HG02610 (cell line): Measurements from ENCODE around the gene HDAC7.

Experiments used
- ATAC-seq: cut with Tn5 transposase; IDR thresholded peaks from one replicate; pipeline ENCODE4 v1.9.1; 2021; ENCODE audit warnings: mild to moderate bottlenecking, moderate library complexity; ENCODE audit not compliant: unreplicated experiment

The HDAC7 gene

GRCh38 chr12:47819896-47820630 lies at the start of gene HDAC7:
Gene HDAC7, minus strand, starts transcription at chr12:47819903. Its CDS starts 118 bp downstream, at chr12:47819785.
- ATAC-seq = peak; percentile 33

GRCh38 chr12:47868552-47869031 lies 48.9 kb upstream of the HDAC7 start:
- peak; percentile 54 for ATAC-seq

DNA sequence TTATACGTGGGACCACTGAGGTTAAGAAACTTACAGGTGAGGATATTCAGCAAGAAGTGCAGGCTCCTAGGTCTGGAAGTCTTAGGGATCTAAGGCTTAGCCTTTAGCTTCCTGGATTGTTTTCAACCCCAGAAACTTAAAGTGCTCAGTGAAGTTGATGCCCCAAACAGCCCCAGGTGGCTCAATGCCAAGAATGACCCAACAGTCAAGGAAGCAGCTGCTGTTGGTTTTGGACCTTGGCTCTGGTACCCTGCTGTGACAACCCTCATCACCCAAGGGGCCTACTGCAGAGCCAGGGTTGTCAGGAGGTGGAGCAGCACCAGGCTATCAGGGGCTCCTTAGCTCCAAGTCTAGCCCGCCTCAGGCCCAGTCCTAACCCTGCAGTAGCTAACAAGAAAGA lies 48.3 kb upstream of the HDAC7 start:
- peak; percentile 6 for ATAC-seq

- ATAC-seq = no peak
Measured at GRCh38 chr12:47867495-47867941, 47.8 kb upstream of the HDAC7 start.

DNA sequence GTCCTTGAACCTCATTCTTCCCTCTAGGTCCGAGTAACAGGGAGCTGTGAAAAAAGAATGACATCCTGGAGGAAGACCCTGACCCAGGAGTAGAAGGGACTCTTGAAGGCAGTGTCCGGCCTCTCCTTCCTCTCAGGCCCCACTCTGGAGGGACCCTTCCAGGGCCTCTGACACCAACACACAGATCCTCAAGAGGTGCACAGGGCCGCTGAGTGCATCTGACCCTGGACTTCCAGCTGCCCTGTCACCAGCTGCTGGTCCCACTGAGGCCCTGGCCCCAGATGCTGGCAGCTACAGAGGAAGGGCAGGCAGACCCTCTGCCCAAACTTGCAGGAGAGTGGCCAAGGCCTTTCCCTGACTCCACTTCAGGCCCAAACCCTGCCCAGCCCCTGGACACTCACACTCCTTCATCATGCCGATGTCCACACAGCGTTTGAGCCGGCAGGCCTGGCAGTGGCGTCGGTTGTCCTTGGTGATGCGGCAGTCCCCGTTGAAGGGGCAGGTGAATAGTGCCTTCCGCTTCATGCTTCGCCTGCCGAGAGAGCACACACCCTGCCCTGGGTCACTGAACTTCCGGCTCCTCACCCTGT lies 45.0 kb upstream of the HDAC7 start:
- no peak for ATAC-seq

DNA sequence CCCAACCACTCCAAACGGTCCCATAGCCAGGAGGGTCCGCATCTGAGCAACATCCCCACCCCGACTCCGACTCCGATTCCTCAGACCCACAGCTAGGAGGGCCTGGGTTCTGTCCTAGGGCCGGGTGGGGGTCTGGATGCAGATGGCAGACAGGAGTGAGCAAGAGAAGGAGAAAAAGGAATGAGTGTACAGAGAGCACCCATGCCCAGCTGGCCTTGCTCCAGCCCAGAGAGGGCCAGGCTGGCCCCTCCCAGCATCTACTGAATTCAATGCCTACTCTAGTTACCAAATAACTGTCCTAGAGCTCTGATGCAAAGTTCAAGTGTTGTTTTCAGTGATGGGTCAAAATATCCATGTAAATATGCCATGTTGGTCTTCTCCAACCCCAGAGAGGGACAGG lies 44.3 kb upstream of the HDAC7 start:
- no peak for ATAC-seq

- no peak for ATAC-seq
Measured at GRCh38 chr12:47863467-47863866, 43.8 kb upstream of the HDAC7 start.

- no peak for ATAC-seq
Measured at GRCh38 chr12:47862881-47863280, 43.2 kb upstream of the HDAC7 start.

GRCh38 chr12:47862167-47862750 lies 42.6 kb upstream of the HDAC7 start:
- no peak for ATAC-seq

- no peak for ATAC-seq
Measured at GRCh38 chr12:47860873-47861272, 41.2 kb upstream of the HDAC7 start.

GRCh38 chr12:47860279-47860841 lies 40.7 kb upstream of the HDAC7 start:
- ATAC-seq = no peak

- ATAC-seq = no peak
Measured at GRCh38 chr12:47858511-47859266, 39.0 kb upstream of the HDAC7 start.

GRCh38 chr12:47856721-47857575 lies 37.2 kb upstream of the HDAC7 start:
- no peak for ATAC-seq

- no peak for ATAC-seq
Measured at GRCh38 chr12:47856094-47856493, 36.4 kb upstream of the HDAC7 start.

DNA sequence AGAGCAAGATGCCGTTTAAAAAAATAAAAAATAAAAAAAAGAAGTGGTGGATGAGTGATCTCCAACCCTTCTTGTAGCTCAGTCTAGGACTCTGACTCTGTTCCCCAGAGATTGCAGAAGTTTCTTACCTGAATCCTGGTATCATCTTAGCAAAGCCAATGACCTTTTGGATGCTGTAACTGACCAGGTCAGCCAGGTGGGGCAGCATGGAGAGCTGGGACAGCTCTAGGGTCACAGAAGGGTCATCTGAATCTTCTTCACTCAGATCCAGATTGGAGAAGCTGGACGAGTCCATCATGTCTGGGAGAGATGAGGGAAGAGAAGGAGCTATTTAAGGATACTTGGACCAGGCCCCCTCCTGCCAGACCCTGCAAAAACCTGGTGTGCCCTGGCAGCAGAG lies 35.8 kb upstream of the HDAC7 start:
- ATAC-seq = no peak

DNA sequence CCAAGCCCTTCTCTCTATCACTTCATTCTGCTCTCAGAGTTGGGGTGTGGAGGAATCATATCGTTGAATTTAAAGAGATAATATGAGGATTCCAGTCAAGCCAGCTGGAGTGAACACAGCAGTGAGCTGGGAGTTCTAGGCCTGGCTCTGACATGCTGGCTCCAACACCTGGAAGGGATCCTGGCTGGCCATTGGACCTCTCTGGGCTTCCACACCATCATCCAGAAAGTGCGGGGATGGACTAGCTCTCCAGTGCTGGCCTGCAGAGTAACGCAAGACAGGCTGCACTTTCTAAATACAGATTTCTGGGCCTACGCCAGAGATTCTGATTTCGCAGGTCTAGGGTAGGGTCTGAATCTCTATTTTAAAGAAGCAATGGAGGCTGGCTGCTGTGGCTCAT lies 34.8 kb upstream of the HDAC7 start:
- no peak for ATAC-seq

GRCh38 chr12:47852096-47852571 lies 32.4 kb upstream of the HDAC7 start:
- ATAC-seq = no peak

GRCh38 chr12:47851303-47851952 lies 31.7 kb upstream of the HDAC7 start:
- ATAC-seq = no peak
